Measurements from ENCODE around the gene NRXN3.

Gene NRXN3

DNA sequence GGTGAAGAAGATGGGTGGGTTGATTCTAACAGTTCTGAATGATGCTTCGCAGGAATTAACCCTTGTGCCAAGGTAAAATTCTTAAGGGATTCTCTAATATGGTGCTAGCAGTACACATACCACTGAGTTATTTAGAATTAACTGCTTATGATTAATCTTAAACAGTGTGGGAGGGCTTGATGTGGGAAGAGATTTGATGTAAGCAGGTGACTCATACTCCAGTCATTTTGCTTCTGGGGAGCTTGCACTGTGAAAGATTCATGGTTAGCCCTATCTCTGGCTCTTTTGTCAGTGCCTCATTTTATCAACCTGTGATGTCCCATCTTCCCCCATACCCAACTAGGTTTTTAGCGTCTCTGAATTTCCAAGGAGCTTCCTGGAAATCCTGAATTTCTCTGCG is 83.8 kb downstream of the NRXN3 start:
- H3K36me3 Mint-ChIP-seq, result no peaks in the 10 kb centered on the region
- no peaks in the 10 kb centered on the region for H3K4me1 Mint-ChIP-seq
- no peak overlapping the region for H3K27ac Mint-ChIP-seq
- no peaks in the 10 kb centered on the region for H3K9me3 Mint-ChIP-seq
- no peaks in the 10 kb centered on the region for H3K27me3 Mint-ChIP-seq
- H3K4me3 Mint-ChIP-seq, result no peak overlapping the region

DNA sequence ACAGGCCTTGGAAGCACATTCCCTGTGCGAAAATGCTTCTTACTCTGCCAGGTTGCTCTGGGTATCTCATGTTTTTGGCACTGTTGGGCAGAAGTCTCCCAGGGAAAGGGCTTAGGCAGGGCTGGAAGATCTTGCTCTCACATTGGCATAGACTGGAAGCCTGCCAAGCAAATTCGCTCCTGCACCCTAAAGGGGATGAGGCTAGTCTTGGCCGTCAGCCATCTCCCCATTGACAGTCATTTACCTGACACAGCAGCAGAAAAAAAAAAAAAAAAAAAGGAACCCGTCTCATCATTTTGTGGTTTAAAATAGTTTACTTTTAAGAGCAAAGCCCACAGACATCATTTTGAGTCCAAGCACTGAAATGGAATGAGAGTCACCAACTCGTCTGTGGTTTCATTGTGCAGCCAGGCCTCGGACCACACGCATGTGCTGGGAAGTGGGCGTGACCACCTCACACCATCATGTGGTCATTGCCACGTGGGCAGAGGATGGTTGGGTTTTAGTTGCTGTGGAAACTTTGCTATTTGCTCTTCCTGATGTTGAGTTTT is 84.8 kb downstream of the NRXN3 start:
- Mint-ChIP-seq H3K27ac (no peak overlapping the region), H3K27me3 (no peaks in the 10 kb centered on the region), H3K4me1 (no peaks in the 10 kb centered on the region), H3K9me3 (no peaks in the 10 kb centered on the region), H3K4me3 (no peak overlapping the region), H3K36me3 (no peaks in the 10 kb centered on the region)

DNA sequence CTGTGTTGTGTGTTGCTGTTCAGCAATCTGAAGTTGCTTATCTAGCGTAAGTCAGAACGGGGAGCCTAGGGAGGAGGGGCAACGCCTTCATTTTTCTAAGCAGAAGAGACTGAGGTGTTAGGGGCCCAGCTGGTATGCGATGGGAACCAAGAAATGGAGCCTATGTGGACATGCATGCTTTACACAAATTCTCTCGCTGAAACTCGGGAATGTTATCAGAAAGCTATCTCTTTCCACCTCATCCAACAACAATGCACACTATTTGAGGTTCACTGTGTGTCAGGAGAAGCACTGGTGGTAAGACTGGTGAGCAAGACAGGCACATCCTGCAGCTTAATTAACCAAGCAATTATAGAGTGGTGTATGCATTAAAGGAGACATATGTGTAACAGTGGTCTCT is 89.7 kb downstream of the NRXN3 start:
- no peaks in the 10 kb centered on the region for H3K27me3 Mint-ChIP-seq
- no peak overlapping the region for H3K4me3 Mint-ChIP-seq
- no peaks in the 10 kb centered on the region for H3K4me1 Mint-ChIP-seq
- H3K36me3 Mint-ChIP-seq, result no peaks in the 10 kb centered on the region
- H3K9me3 Mint-ChIP-seq, result no peaks in the 10 kb centered on the region
- H3K27ac Mint-ChIP-seq, result no peak overlapping the region

DNA sequence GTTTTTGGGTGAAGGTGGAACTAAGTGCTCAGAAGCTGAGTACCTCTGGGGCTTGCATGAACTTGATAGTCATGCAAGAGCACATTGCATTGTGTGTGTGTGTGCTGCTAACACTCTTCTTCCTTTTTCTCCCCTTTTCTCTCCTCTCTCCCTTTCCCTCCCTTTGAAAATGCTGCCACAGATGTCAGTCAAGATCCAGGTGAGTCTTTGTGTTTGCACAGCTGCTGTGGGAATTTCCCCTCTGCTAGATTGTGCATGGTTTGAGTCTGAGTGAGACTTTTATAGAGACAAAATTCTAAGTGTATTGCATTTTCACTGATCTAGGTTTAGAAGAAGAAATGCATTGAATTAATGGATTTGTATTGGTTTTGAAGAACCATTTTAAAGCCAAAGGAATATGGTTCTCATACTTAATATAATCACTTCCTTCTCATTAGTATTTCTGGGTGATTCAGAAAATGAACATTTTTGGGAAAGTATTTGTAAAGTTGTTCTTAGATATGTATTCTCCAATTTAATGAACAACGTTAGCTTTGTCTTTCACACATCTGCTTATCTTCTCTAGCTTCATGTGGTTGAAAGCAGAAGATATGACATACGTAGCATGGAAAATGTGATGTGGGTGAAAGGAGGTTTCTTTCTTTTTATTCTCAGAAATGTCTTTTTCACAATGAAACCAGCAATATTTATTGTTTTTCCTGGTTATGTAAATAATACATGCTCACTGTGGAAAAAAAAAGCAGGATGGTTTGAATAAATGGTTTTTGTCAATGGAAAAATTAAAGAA is 108.5 kb downstream of the NRXN3 start:
- Mint-ChIP-seq H3K27me3 (peaks cover 3% of the 10 kb centered on the region), H3K4me1 (no peaks in the 10 kb centered on the region), H3K9me3 (no peaks in the 10 kb centered on the region), H3K36me3 (no peaks in the 10 kb centered on the region), H3K27ac (no peak overlapping the region), H3K4me3 (no peak overlapping the region)

DNA sequence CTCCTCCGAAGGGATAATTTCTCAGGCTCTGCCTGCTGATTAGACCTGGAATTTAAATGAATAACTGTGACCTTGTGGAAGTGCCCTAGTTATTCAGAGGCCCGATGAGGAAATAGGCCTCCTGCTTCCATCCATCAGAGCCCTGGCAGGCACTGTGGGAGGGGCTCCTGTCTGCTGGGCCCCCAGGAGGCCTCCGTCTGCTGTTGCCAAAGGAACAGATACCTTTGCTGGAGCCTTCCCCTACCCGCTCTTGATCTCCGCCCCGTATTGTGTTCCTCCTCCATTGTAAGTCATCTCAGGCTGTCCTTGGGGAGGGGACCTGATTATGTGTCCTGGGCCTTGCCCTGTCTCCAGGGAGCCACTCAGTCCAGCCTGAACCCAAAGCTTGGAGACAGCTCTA is 112.3 kb downstream of the NRXN3 start:
- no peak overlapping the region for H3K27ac Mint-ChIP-seq
- H3K9me3 Mint-ChIP-seq, result no peaks in the 10 kb centered on the region
- peaks cover 5% of the 10 kb centered on the region for H3K27me3 Mint-ChIP-seq

DNA sequence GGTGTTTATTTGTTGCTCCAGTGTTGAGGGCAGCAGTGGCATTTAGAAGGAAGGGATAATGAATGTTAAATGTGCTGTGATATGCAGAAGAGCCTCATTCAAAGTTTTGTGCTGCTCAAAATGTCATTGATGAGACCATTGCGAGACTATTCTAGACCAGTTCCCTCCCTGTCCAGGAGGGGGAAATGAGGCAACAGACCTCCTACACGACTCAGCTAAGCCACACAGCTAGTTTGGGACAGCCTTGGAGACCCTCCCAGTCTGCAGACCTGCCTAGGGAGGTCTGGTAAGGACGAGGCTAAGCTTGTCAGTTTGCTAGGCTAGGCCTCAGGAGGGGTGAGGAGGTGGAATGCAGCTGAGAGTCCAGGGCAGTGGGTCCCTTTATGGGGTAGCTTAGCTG is 116.0 kb downstream of the NRXN3 start:
- H3K27me3 Mint-ChIP-seq, result peaks cover 7% of the 10 kb centered on the region
- H3K9me3 Mint-ChIP-seq, result no peaks in the 10 kb centered on the region
- no peak overlapping the region for H3K4me3 Mint-ChIP-seq
- H3K27ac Mint-ChIP-seq, result no peak overlapping the region
- no peaks in the 10 kb centered on the region for H3K4me1 Mint-ChIP-seq
- H3K36me3 Mint-ChIP-seq, result no peaks in the 10 kb centered on the region

More for the DNA sequence above, 112.3 kb downstream of the NRXN3 start:
- Mint-ChIP-seq H3K4me1 (no peaks in the 10 kb centered on the region), H3K4me3 (no peak overlapping the region), H3K36me3 (no peaks in the 10 kb centered on the region)

DNA sequence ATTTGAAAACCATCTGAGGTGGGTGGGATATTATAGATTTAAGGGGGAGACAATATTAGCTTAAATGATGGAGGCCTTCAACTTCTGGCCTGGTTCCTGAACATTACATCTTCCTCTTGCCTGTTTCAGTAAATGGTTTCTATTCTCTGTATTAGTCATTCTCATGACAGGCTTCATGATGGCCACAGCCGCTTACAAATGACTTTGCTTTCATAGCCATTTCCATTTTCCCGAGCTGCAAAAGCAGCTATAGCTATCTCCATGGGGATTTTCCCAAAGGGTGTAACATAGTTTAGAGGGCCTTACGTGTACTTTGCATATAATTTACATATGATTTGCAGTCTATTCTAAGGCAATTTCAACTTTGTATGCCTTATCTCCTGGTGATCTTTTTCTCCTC is 121.8 kb downstream of the NRXN3 start:
- Mint-ChIP-seq H3K36me3 (no peaks in the 10 kb centered on the region), H3K27ac (no peak overlapping the region), H3K4me3 (no peak overlapping the region), H3K9me3 (peaks cover 9% of the 10 kb centered on the region), H3K27me3 (peaks cover 7% of the 10 kb centered on the region), H3K4me1 (no peaks in the 10 kb centered on the region)

DNA sequence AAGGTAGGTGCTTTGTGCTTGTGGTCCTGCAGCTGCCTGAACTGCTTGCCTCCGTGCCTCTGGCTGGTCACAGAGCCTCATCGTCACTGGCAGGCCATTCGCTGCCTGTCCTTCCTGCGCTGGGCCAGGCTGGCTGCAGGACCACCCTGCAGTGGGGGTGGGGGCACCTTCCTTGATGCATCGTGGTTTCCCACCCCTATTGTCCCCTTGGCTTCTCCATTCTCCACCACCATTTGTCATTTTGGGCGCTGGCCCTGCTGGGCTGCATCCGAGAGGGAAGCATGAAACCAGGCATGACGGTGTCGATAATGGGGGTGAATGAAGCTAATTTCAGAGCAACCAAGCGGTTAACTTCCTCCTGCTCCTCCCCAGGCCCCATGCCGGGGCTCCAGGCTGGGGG is 127.7 kb downstream of the NRXN3 start:
- no peak overlapping the region for H3K4me3 Mint-ChIP-seq
- H3K27ac Mint-ChIP-seq, result no peak overlapping the region
- H3K36me3 Mint-ChIP-seq, result no peaks in the 10 kb centered on the region
- H3K4me1 Mint-ChIP-seq, result no peaks in the 10 kb centered on the region
- H3K27me3 Mint-ChIP-seq, result peaks cover 5% of the 10 kb centered on the region
- peaks cover 9% of the 10 kb centered on the region for H3K9me3 Mint-ChIP-seq

DNA sequence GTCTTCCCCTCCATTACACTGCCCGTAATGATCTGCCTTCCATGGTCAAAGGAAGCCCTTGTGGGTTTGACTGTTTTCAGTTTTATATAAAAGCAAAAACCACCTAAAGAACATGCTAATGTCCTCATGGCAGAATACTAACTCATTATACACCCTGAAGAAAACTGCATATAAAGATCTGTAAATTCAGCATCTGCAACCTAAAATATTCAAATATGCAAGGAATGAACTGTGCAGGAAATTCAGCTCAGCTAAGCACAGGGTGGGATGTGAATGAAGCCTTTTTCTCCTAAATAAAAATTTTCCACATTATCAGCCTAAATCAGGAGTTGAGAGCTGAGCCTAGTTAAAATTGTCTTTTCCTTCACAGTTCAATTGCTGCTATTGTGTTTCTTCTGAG is 128.1 kb downstream of the NRXN3 start:
- Mint-ChIP-seq H3K4me1 (no peaks in the 10 kb centered on the region), H3K36me3 (no peaks in the 10 kb centered on the region), H3K9me3 (peaks cover 8% of the 10 kb centered on the region), H3K4me3 (no peak overlapping the region), H3K27me3 (peaks cover 5% of the 10 kb centered on the region), H3K27ac (no peak overlapping the region)

DNA sequence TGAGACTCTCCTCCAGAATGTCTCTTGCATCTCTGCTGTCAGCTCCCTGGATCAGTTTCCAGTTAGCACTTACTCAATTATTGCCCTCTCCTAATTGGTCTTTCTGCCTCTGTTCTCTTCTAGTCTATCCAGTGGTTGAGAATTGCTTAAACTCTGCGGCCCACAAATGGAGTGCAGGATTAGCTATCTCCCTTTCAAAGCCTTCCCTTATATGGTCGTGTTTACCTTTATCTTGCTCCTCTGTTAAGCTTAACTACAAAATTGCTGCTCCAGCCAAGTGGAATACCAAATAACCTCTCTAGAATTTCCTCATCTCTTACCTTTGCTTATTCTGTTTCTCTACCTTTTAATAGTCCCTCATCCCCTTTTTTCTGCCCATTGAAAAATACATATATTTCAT is 132.7 kb downstream of the NRXN3 start:
- Mint-ChIP-seq H3K27me3 (peaks cover 8% of the 10 kb centered on the region), H3K27ac (no peak overlapping the region), H3K4me1 (no peaks in the 10 kb centered on the region), H3K4me3 (no peak overlapping the region), H3K36me3 (no peaks in the 10 kb centered on the region), H3K9me3 (no peaks in the 10 kb centered on the region)

DNA sequence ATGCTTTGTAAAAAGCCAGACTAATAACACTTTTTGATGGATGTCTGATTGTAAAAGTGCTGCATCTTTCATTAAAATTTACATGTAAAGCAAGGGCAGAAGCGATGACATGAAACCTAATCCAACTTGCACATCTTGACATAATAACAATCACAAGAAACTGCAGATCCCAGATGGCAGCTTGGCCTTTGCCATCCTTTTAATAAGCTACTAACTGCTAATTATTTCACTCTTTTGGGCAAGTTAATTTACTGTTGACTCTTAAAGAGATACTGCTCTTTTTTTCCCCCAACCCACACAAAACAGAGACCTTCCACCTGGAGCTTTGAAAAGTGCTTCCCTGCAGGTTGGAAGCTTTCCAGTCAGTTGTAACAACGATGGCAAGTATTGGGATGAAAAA is 137.5 kb downstream of the NRXN3 start:
- Mint-ChIP-seq H3K27me3 (peaks cover 6% of the 10 kb centered on the region), H3K9me3 (no peaks in the 10 kb centered on the region), H3K4me3 (no peak overlapping the region), H3K36me3 (no peaks in the 10 kb centered on the region), H3K4me1 (no peaks in the 10 kb centered on the region), H3K27ac (no peak overlapping the region)

DNA sequence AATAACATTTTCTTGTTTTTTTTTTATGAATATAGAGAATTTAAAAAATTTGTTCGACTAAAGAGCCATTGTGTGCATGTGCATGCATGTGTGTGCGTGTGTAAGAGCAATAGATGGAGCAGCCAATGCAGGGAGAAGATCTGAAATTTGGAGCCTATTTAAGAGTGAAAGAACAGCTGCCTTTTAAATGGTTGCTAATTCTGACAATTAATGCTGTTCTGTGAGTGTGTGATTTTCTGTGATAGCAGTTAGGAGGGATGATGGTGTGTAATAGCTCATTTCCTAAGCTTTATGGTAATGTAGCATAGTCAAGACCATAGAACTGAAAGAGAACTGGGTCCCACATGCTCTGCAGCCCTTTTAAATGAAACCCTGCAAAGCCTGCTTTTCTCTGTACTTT is 137.9 kb downstream of the NRXN3 start:
- Mint-ChIP-seq H3K27ac (no peak overlapping the region), H3K27me3 (peaks cover 6% of the 10 kb centered on the region), H3K36me3 (no peaks in the 10 kb centered on the region), H3K4me3 (no peak overlapping the region), H3K4me1 (no peaks in the 10 kb centered on the region), H3K9me3 (no peaks in the 10 kb centered on the region)

DNA sequence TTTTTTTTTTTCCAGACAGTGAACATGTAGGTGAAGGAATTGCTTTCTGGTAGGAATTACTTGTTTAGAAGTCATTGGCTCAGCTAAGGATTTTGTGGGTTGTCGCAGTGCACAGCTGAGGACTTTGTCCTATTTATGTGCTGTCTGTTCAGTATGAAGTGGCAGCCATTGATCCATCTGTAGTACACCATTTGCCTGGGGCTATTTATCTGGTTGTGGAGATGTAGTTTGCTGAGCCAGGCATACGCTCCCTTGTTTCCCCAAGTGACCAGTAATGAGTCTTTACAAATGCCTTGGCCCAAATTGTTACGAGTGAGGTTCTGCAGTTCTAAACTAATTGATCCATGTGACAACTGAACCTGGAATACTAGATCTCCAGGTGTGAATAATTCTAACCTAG is 140.1 kb downstream of the NRXN3 start:
- Mint-ChIP-seq H3K36me3 (no peaks in the 10 kb centered on the region), H3K4me3 (no peak overlapping the region), H3K4me1 (no peaks in the 10 kb centered on the region), H3K27ac (no peak overlapping the region), H3K27me3 (peaks cover 1% of the 10 kb centered on the region), H3K9me3 (no peaks in the 10 kb centered on the region)

DNA sequence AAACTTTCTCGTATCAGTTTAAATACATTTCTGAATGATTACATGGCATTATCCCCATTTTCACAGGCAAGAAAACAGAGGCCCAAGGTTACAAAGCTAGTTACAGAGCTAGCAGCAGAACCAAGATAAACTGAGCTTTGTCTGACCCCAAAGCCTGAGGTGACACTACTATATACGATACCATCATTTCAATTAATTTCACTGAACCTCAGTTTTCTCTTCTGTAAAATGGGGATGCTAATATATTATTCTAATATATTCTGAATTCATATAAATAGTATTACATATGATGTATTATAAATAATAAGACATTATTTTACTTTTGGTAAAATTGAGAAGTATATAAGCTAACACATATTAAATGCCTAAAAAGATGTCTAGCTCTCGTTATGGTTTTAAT is 143.3 kb downstream of the NRXN3 start:
- Mint-ChIP-seq H3K9me3 (no peaks in the 10 kb centered on the region), H3K36me3 (no peaks in the 10 kb centered on the region), H3K4me1 (no peaks in the 10 kb centered on the region), H3K27ac (no peak overlapping the region), H3K4me3 (no peak overlapping the region), H3K27me3 (peaks cover 1% of the 10 kb centered on the region)

DNA sequence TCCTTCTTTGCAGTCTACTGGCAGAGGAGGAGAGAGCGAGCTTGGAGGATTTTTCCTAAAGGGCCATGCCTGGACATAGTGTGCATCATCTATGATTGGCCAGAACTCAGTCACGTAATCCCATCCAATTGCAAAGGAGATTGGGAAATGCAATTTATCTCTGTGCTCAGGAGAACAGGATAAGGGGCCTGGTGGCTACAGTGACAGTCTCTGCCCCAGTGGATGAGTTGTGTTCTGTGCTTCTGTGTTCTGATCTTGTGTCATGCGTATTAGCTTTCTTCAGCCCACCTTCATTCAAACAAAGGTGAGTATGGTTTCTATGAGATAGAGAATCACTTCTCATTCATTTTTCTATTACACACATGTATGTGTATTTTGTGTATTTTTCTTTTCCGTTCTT is 144.3 kb downstream of the NRXN3 start:
- H3K9me3 Mint-ChIP-seq, result no peaks in the 10 kb centered on the region
- H3K27ac Mint-ChIP-seq, result no peak overlapping the region
- peaks cover 1% of the 10 kb centered on the region for H3K27me3 Mint-ChIP-seq
- H3K4me3 Mint-ChIP-seq, result no peak overlapping the region
- H3K36me3 Mint-ChIP-seq, result no peaks in the 10 kb centered on the region
- no peaks in the 10 kb centered on the region for H3K4me1 Mint-ChIP-seq

DNA sequence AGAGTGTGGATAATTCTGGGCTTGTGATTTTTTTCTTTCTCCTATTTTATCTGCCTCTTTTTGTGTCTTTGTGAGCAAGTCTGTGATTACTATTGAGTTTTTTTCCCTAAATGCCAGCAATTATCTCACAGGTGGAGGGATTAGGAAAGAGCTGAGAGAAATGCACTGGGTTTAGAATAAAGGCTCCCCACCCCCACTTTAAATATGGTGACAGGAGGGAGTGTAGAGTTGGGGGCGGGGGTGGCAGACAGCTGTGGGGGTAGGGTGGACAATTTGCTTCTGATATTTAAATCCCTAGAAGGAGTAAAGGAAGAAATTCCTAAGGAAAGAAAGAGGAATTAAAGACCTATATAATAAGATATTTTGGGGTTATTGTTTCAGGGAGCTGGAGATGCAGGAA is 145.9 kb downstream of the NRXN3 start:
- no peak overlapping the region for H3K4me3 Mint-ChIP-seq
- H3K27me3 Mint-ChIP-seq, result peaks cover 8% of the 10 kb centered on the region
- H3K36me3 Mint-ChIP-seq, result no peaks in the 10 kb centered on the region
- H3K9me3 Mint-ChIP-seq, result no peaks in the 10 kb centered on the region
- no peaks in the 10 kb centered on the region for H3K4me1 Mint-ChIP-seq
- H3K27ac Mint-ChIP-seq, result no peak overlapping the region

DNA sequence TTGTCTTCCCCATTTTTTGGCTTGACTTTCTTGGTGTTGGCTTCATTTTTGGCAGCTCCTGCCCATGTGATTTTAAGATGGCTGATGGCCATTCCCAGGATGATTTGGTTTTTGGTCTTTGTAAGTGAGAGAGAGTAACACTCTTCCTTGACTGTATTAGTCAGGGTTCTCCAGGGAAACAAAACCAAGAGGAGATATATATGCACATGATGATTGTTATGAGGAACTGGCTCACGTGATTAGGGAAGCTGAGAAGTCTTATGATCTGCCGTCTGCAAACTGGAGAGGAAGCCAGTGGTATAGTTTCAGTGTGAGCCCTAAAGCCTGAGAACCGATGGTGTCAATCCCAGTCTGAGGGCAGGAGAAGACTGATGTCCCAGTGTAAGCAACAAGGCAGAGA is 146.6 kb downstream of the NRXN3 start:
- H3K27ac Mint-ChIP-seq, result no peak overlapping the region
- H3K27me3 Mint-ChIP-seq, result peaks cover 14% of the 10 kb centered on the region
- H3K4me1 Mint-ChIP-seq, result no peaks in the 10 kb centered on the region
- H3K9me3 Mint-ChIP-seq, result no peaks in the 10 kb centered on the region
- no peaks in the 10 kb centered on the region for H3K36me3 Mint-ChIP-seq
- H3K4me3 Mint-ChIP-seq, result no peak overlapping the region

Data from activated naive CD4-positive, alpha-beta T cell treated with anti-CD3 and anti-CD28 coated beads, Interleukin-2, amount 50 U/mL, for 24 hours (primary cell).